ENCODE results near the gene PPM1H. TPM values are rescaled to one million over a fixed set of nuclear protein-coding genes. Genes with fewer than 3 reads are reported as not detected.

The PPM1H gene
- 13.0 and 13.4 TPM in 2 replicates for total RNA-seq

GRCh38 chr12:62934799-62935674 is at the start of gene PPM1H:
TSS of gene PPM1H (minus strand) at chr12:62935150. CDS start at chr12:62934736, 414 bp downstream.
- H3K9me3 ChIP-seq (ENCODE audit: low read depth, low read length): no peaks in the 10 kb centered on the region
- H3K79me2 ChIP-seq (ENCODE audit: insufficient read depth, low read length): peaks cover 11% of the 10 kb centered on the region
- peak within 1 kb of the TSS; percentile 56 for H3K27ac ChIP-seq (ENCODE audit: low read depth, low read length)
- H3K4me1 ChIP-seq (ENCODE audit: insufficient read depth, low read length): peaks cover 11% of the 10 kb centered on the region
- peak; percentile 95 for DNase-seq (ENCODE audit: insufficient read length, low spot score, missing footprints)
- H3K36me3 ChIP-seq (ENCODE audit: insufficient read depth, low read length): no peaks in the 10 kb centered on the region
- no peak for TF ChIP-seq CTCF (IDR thresholded peaks at IDR 0.05; ENCODE audit: extremely low read depth, low read depth, low read length)
- peak within 1 kb of the TSS; percentile 86 for H3K4me3 ChIP-seq (ENCODE audit: insufficient read depth, low read length)
- H3K4me2 ChIP-seq (ENCODE audit: insufficient read depth, low read length): peak within 1 kb of the TSS; percentile 92
- H2AFZ ChIP-seq (ENCODE audit: low read length): peak within 1 kb of the TSS; percentile 89
- H3K27me3 ChIP-seq (ENCODE audit: insufficient read depth, low read length): no peaks in the 10 kb centered on the region
- no peaks in the 10 kb centered on the region for H4K20me1 ChIP-seq (ENCODE audit: insufficient read depth, low read length)

GRCh38 chr12:62983594-62983993 is 48.6 kb upstream of the PPM1H start:
- Histone ChIP-seq H3K79me2 (ENCODE audit: insufficient read depth, low read length) (no peaks in the 10 kb centered on the region), H3K4me2 (ENCODE audit: insufficient read depth, low read length) (no peak overlapping the region), H3K9me3 (ENCODE audit: low read depth, low read length) (no peaks in the 10 kb centered on the region), H4K20me1 (ENCODE audit: insufficient read depth, low read length) (no peaks in the 10 kb centered on the region), H3K27ac (ENCODE audit: low read depth, low read length) (no peak overlapping the region), H3K4me1 (ENCODE audit: insufficient read depth, low read length) (no peaks in the 10 kb centered on the region), H3K27me3 (ENCODE audit: insufficient read depth, low read length) (no peaks in the 10 kb centered on the region), H3K4me3 (ENCODE audit: insufficient read depth, low read length) (no peak overlapping the region), H2AFZ (ENCODE audit: low read length) (no peak overlapping the region), H3K36me3 (ENCODE audit: insufficient read depth, low read length) (no peaks in the 10 kb centered on the region)
- DNase-seq (ENCODE audit: insufficient read length, low spot score, missing footprints): no peak
- peak; percentile 21 for TF ChIP-seq CTCF (IDR thresholded peaks at IDR 0.05; ENCODE audit: extremely low read depth, low read depth, low read length)

- Histone ChIP-seq H3K4me1 (ENCODE audit: insufficient read depth, low read length) (no peaks in the 10 kb centered on the region), H3K27ac (ENCODE audit: low read depth, low read length) (no peak overlapping the region), H3K4me2 (ENCODE audit: insufficient read depth, low read length) (no peak overlapping the region), H3K27me3 (ENCODE audit: insufficient read depth, low read length) (no peaks in the 10 kb centered on the region), H3K36me3 (ENCODE audit: insufficient read depth, low read length) (no peaks in the 10 kb centered on the region), H2AFZ (ENCODE audit: low read length) (no peak overlapping the region), H4K20me1 (ENCODE audit: insufficient read depth, low read length) (no peaks in the 10 kb centered on the region), H3K4me3 (ENCODE audit: insufficient read depth, low read length) (no peak overlapping the region), H3K9me3 (ENCODE audit: low read depth, low read length) (no peaks in the 10 kb centered on the region), H3K79me2 (ENCODE audit: insufficient read depth, low read length) (no peaks in the 10 kb centered on the region)
- no peak for TF ChIP-seq CTCF (IDR thresholded peaks at IDR 0.05; ENCODE audit: extremely low read depth, low read depth, low read length)
- DNase-seq (ENCODE audit: insufficient read length, low spot score, missing footprints): no peak
Measured at GRCh38 chr12:62978768-62979167, 43.8 kb upstream of the PPM1H start.

- no peak overlapping the region for H3K4me3 ChIP-seq (ENCODE audit: insufficient read depth, low read length)
- no peak overlapping the region for H3K4me2 ChIP-seq (ENCODE audit: insufficient read depth, low read length)
- H3K36me3 ChIP-seq (ENCODE audit: insufficient read depth, low read length): no peaks in the 10 kb centered on the region
- H3K9me3 ChIP-seq (ENCODE audit: low read depth, low read length): no peaks in the 10 kb centered on the region
- no peaks in the 10 kb centered on the region for H3K4me1 ChIP-seq (ENCODE audit: insufficient read depth, low read length)
- no peaks in the 10 kb centered on the region for H3K27me3 ChIP-seq (ENCODE audit: insufficient read depth, low read length)
- no peak for TF ChIP-seq CTCF (IDR thresholded peaks at IDR 0.05; ENCODE audit: extremely low read depth, low read depth, low read length)
- H3K27ac ChIP-seq (ENCODE audit: low read depth, low read length): no peak overlapping the region
- H4K20me1 ChIP-seq (ENCODE audit: insufficient read depth, low read length): no peaks in the 10 kb centered on the region
- no peak overlapping the region for H2AFZ ChIP-seq (ENCODE audit: low read length)
- no peaks in the 10 kb centered on the region for H3K79me2 ChIP-seq (ENCODE audit: insufficient read depth, low read length)
- no peak for DNase-seq (ENCODE audit: insufficient read length, low spot score, missing footprints)
Measured at GRCh38 chr12:62977883-62978282, 42.9 kb upstream of the PPM1H start.

All from osteoblast (primary cell).